Measurements from ENCODE around the gene MAST3. TPM values are rescaled to one million over a fixed set of nuclear protein-coding genes. Genes with fewer than 3 reads are reported as not detected.

Gene MAST3
- polyA plus RNA-seq, 1 of the 3 experiments (the other 2 are of a cell fraction): 4.5 TPM

GRCh38 chr19:18123819-18124218, 26.2 kb downstream of the MAST3 start:
- no peaks in the 10 kb centered on the region for H3K9me3 ChIP-seq
- no peaks in the 10 kb centered on the region for H3K27me3 ChIP-seq (ENCODE audit: insufficient read depth)
- H3K79me2 ChIP-seq (ENCODE audit: insufficient read depth): no peaks in the 10 kb centered on the region
- H3K36me3 ChIP-seq (replicated peaks in 1 of 2; ENCODE audit: control insufficient read depth in 1 of 2, insufficient read depth in 2 of 2, low read length in 1 of 2): peaks cover 2 to 15% of the 10 kb centered on the region in 2 experiments
- H3K4me3 ChIP-seq (ENCODE audit: low read depth in 2 of 2, low read length in 1 of 2): no peak overlapping the region
- no peak overlapping the region for H2AFZ ChIP-seq (ENCODE audit: low read depth)
- ChIA-PET CTCF (interaction anchor here (1.3 to 1.5 kb wide), 2 partner anchors 13 to 117 kb away, joined by 3 to 4 read pairs; no protein-coding TSS in a partner anchor), POLR2A (no interaction called here)
- no peak overlapping the region for H3K4me2 ChIP-seq
- no peaks in the 10 kb centered on the region for H4K20me1 ChIP-seq (ENCODE audit: insufficient read depth)
- 87% methylated on average over 25 of the region's 26 CpGs for WGBS (ENCODE audit: low lambda C conversion rate)
- H3K27ac ChIP-seq (ENCODE audit: low read depth in 2 of 2, low read length in 1 of 2): no peak overlapping the region
- no peak overlapping the region for H3K9ac ChIP-seq
- DNase-seq: peak; percentile 17
- TF ChIP-seq YY1 (IDR thresholded peaks at IDR 0.05; ENCODE audit: low read depth) (no peak), ELF1 (IDR thresholded peaks at IDR 0.05) (no peak), IRF3 (IDR thresholded peaks at IDR 0.05; ENCODE audit: low read depth, low read length) (no peak), RXRA (IDR thresholded peaks at IDR 0.05; ENCODE audit: borderline replicate concordance, low read depth) (no peak), TCF12 (IDR thresholded peaks at IDR 0.05) (no peak), CTCF (IDR thresholded peaks at IDR 0.05) (no peak), USF1 (IDR thresholded peaks at IDR 0.05; ENCODE audit: borderline replicate concordance, low read depth) (no peak), RFX5 (IDR thresholded peaks at IDR 0.05; ENCODE audit: low read length) (no peak), RAD21 (IDR thresholded peaks at IDR 0.05; ENCODE audit: low read length) (no peak), MEF2A (IDR thresholded peaks at IDR 0.05; ENCODE audit: borderline replicate concordance, low read depth) (no peak), RCOR1 (IDR thresholded peaks at IDR 0.05; ENCODE audit: low read length) (no peak), EP300 (IDR thresholded peaks at IDR 0.05; ENCODE audit: borderline replicate concordance in 1 of 2, low read depth in 1 of 2, low read length in 1 of 2) (no peak), ZBTB33 (IDR thresholded peaks at IDR 0.05; ENCODE audit: borderline replicate concordance, low read depth) (no peak), FOXM1 (IDR thresholded peaks at IDR 0.05; ENCODE audit: low read depth) (no peak), REST (IDR thresholded peaks at IDR 0.05; ENCODE audit: low read depth, low read length) (no peak), EZH2phosphoT487 (IDR thresholded peaks at IDR 0.05; ENCODE audit: borderline replicate concordance, low read depth) (no peak), NFIC (IDR thresholded peaks at IDR 0.05; ENCODE audit: borderline replicate concordance) (no peak), MXI1 (IDR thresholded peaks at IDR 0.05; ENCODE audit: low read depth, low read length) (no peak)
- peaks cover 0 to 1% of the 10 kb centered on the region in 2 experiments; a peak in 1 of 4 replicates for H3K4me1 ChIP-seq (ENCODE audit: control insufficient read depth in 1 of 2, insufficient read depth in 2 of 2, low read depth in 1 of 2, low read length in 1 of 2)
- no peaks in the 10 kb centered on the region for H3K9me2 ChIP-seq
- no peaks in the 10 kb centered on the region for H3F3A ChIP-seq (replicated peaks; ENCODE audit: insufficient read depth)
